Left lung (tissue), 10 donors: ENCODE results near the gene GPI. TPM values are rescaled to one million over a fixed set of nuclear protein-coding genes. Genes with fewer than 3 reads are reported as not detected.
"Not testable (repeated sequence)": the region's sequence is repeated elsewhere in the genome, so short reads cannot be mapped to it uniquely, and the experiment has no call there.

Source experiments
- ATAC-seq: fragments of 200-7000 bp; cut with Tn5 transposase; one replicate; pipeline ENCODE4 v1.9.1; 2020; ENCODE audit warnings: moderate library complexity
- DNase-seq, 4 donors: peaks; one replicate each; pipeline ENCODE4 v3.0.0-alpha.2; 2013 to 2020
- H3K27ac ChIP-seq, 2 donors: fragments of 200-600 bp; sonication (generic) in 1 of 2; one replicate each; pipeline versions ENCODE4 v1.5.0 to v1.8.0; 2020 to 2021
- H3K27me3 ChIP-seq, 2 donors: fragments of 200-600 bp; sonication (generic) in 1 of 2; one replicate each; pipeline versions ENCODE4 v1.5.0 to v1.8.0; 2020 to 2021
- H3K36me3 ChIP-seq, 2 donors: fragments of 200-600 bp; sonication (generic) in 1 of 2; one replicate each; pipeline versions ENCODE4 v1.5.0 to v1.8.0; 2020 to 2021
- H3K4me1 ChIP-seq, 2 donors: fragments of 200-600 bp; one replicate each; pipeline ENCODE4 v1.8.0; 2021
- H3K4me3 ChIP-seq, 2 donors: fragments of 200-600 bp; sonication (generic) in 1 of 2; one replicate each; pipeline versions ENCODE4 v1.5.0 to v1.8.0; 2020 to 2021; ENCODE audit warnings: mild to moderate bottlenecking in 1 of 2
- H3K9me3 ChIP-seq, 2 donors: fragments of 200-600 bp; sonication (generic) in 1 of 2; one replicate each; pipeline versions ENCODE4 v1.5.0 to v1.8.0; 2020 to 2021
- CTCF ChIP-seq, 2 donors: fragments of 200-600 bp; sonication (generic) in 1 of 2; IDR thresholded peaks; one replicate each; pipeline versions ENCODE4 v1.5.0 to v1.8.0; 2021; ENCODE audit warnings: antibody characterized with exemption in 2 of 2
- intact Hi-C, 2 donors: fragments of 100-400 bp; cut with DNase I; formaldehyde crosslinking; loops; one replicate each; pipeline versions ENCODE4 v1.11.2 to v1.14.2; 2022
- polyA plus RNA-seq, 6 donors: library from polyadenylated mRNA; unstranded; fragments of 120-200 nt; gene quantifications; one replicate each; pipeline ENCODE4 v1.2.1, GENCODE V29; 2013; ENCODE audit not compliant: insufficient read length in 6 of 6
- total RNA-seq, 2 donors: library from RNA; stranded (reverse); fragmentation: NEBNext Ultra II Directional; extraction: Animal tissue kit (Norgen Biotek cat#: 25700); gene quantifications; one replicate each; pipeline ENCODE4 v1.2.1, GENCODE V29; 2021
- donor health status: DM: no; HTN: yes; CAD: no.
- donor health status: DM: no; HTN: no; CAD: no.

The GPI gene
- total and polyA plus RNA-seq, 8 donors, result 99.2 to 248 (median 108) TPM

- no peak for TF ChIP-seq CTCF (IDR thresholded peaks at IDR 0.05)
- no peak for ATAC-seq
- H3K27ac ChIP-seq, result no peak overlapping the region
- intact Hi-C loops, result loop anchor here in 1 of 2 donors (10.0 kb wide), 1 partner anchor 55 kb away; no protein-coding TSS in a partner anchor
- DNase-seq, result no peak
- no peak overlapping the region for H3K4me3 ChIP-seq
- H3K4me1 ChIP-seq, result no peaks in the 10 kb centered on the region
- no peaks in the 10 kb centered on the region for H3K9me3 ChIP-seq
- H3K27me3 ChIP-seq, result no peaks in the 10 kb centered on the region
- peaks cover 0 to 59% of the 10 kb centered on the region in 2 donors for H3K36me3 ChIP-seq
Measured at GRCh38 chr19:34330116-34330515, 34.9 kb upstream of the GPI start.

GRCh38 chr19:34330596-34330995 is 34.4 kb upstream of the GPI start:
- ATAC-seq, H3K9me3 ChIP-seq, H3K27me3 ChIP-seq, H3K27ac ChIP-seq, DNase-seq, H3K4me1 ChIP-seq, H3K4me3 ChIP-seq: not testable (repeated sequence)
- H3K36me3 ChIP-seq, result peaks cover 0 to 55% of the 10 kb centered on the region in 2 donors
- intact Hi-C loops, result loop anchor here in 1 of 2 donors (10.0 kb wide), 1 partner anchor 56 kb away; no protein-coding TSS in a partner anchor

- H3K36me3 ChIP-seq, result peaks cover 0 to 53% of the 10 kb centered on the region in 2 donors
- not testable (repeated sequence) for H3K4me3 ChIP-seq, H3K9me3 ChIP-seq, H3K27ac ChIP-seq, H3K4me1 ChIP-seq, ATAC-seq, DNase-seq, H3K27me3 ChIP-seq
- intact Hi-C loops, result loop anchor here in 1 of 2 donors (10.0 kb wide), 1 partner anchor 57 kb away; no protein-coding TSS in a partner anchor
Measured at GRCh38 chr19:34331596-34331995, 33.4 kb upstream of the GPI start.

- no peaks in the 10 kb centered on the region for H3K4me1 ChIP-seq
- DNase-seq, result no peak
- intact Hi-C loops, result loop anchor here in 1 of 2 donors (10.0 kb wide), 1 partner anchor 57 kb away; no protein-coding TSS in a partner anchor
- no peak for TF ChIP-seq CTCF (IDR thresholded peaks at IDR 0.05)
- no peak overlapping the region for H3K27ac ChIP-seq
- no peaks in the 10 kb centered on the region for H3K27me3 ChIP-seq
- H3K4me3 ChIP-seq, result no peak overlapping the region
- H3K36me3 ChIP-seq, result peaks cover 0 to 53% of the 10 kb centered on the region in 2 donors
- H3K9me3 ChIP-seq, result no peaks in the 10 kb centered on the region
- ATAC-seq, result peak; percentile 37
Measured at GRCh38 chr19:34332027-34332760, 32.8 kb upstream of the GPI start.

GRCh38 chr19:34335914-34336313 is 29.1 kb upstream of the GPI start:
- Histone ChIP-seq H3K9me3 (no peaks in the 10 kb centered on the region), H3K27ac (no peak overlapping the region), H3K4me1 (no peaks in the 10 kb centered on the region), H3K27me3 (no peaks in the 10 kb centered on the region), H3K36me3 (peaks cover 0 to 52% of the 10 kb centered on the region in 2 donors), H3K4me3 (no peak overlapping the region)
- intact Hi-C loops, result loop anchor here in 1 of 2 donors (10.0 kb wide), 1 partner anchor 61 kb away; no protein-coding TSS in a partner anchor
- peak in 1 of 4 donors; percentile 11 for DNase-seq
- no peak for ATAC-seq
- TF ChIP-seq CTCF (IDR thresholded peaks at IDR 0.05), result no peak

- Histone ChIP-seq H3K4me3 (no peak overlapping the region), H3K27ac (no peak overlapping the region), H3K27me3 (no peaks in the 10 kb centered on the region), H3K4me1 (no peaks in the 10 kb centered on the region), H3K9me3 (no peaks in the 10 kb centered on the region), H3K36me3 (peaks cover 0 to 54% of the 10 kb centered on the region in 2 donors)
- no peak for DNase-seq
- intact Hi-C loops, result loop anchor here in 1 of 2 donors (10.0 kb wide), 1 partner anchor 62 kb away; no protein-coding TSS in a partner anchor
- peak; percentile 30 to 47 for TF ChIP-seq CTCF (IDR thresholded peaks at IDR 0.05)
- ATAC-seq, result peak; percentile 66
Measured at GRCh38 chr19:34336781-34337271, 28.2 kb upstream of the GPI start.
